HG03521 (cell line): ENCODE measurements around the gene ATP11B.
A peak's percentile ranks its signal among the peaks of the same experiment; 100 is the strongest.

ENCODE experiments used
- ATAC-seq: cut with Tn5 transposase; IDR thresholded peaks from one replicate; pipeline ENCODE4 v1.9.1; 2021; ENCODE audit warnings: mild to moderate bottlenecking, moderate library complexity; ENCODE audit not compliant: unreplicated experiment

Gene ATP11B

GRCh38 chr3:182948305-182948704 is 155.0 kb downstream of the ATP11B start:
- no peak for ATAC-seq

- ATAC-seq = no peak
Measured at GRCh38 chr3:182949688-182950087, 156.4 kb downstream of the ATP11B start.

GRCh38 chr3:182954553-182955235 is 161.4 kb downstream of the ATP11B start:
- no peak for ATAC-seq

- ATAC-seq = no peak
Measured at GRCh38 chr3:182957226-182957625, 163.9 kb downstream of the ATP11B start.

- ATAC-seq = no peak
Measured at GRCh38 chr3:182957676-182958266, 164.5 kb downstream of the ATP11B start.

- no peak for ATAC-seq
Measured at GRCh38 chr3:182959474-182960350, 166.4 kb downstream of the ATP11B start.

GRCh38 chr3:182962166-182962565 is 168.9 kb downstream of the ATP11B start:
- no peak for ATAC-seq

- ATAC-seq = no peak
Measured at GRCh38 chr3:182964179-182964578, 170.9 kb downstream of the ATP11B start.

- no peak for ATAC-seq
Measured at GRCh38 chr3:182965861-182966366, 172.6 kb downstream of the ATP11B start.

- ATAC-seq = peak; percentile 45
Measured at GRCh38 chr3:182967218-182968204, 174.2 kb downstream of the ATP11B start.

GRCh38 chr3:182969277-182969676 is 176.0 kb downstream of the ATP11B start:
- ATAC-seq = no peak

- no peak for ATAC-seq
Measured at GRCh38 chr3:182969853-182970252, 176.5 kb downstream of the ATP11B start.

GRCh38 chr3:182970811-182971418 is 177.6 kb downstream of the ATP11B start:
- ATAC-seq = no peak
